Neural progenitor cell (in vitro differentiated cells): ENCODE data around the gene TXNRD3. TPM values are rescaled to one million over a fixed set of nuclear protein-coding genes. Genes with fewer than 3 reads are reported as not detected.

ENCODE experiments used
- DNase-seq: peaks from one replicate; pipeline ENCODE4 v3.0.0-alpha.2; 2016; ENCODE audit warnings: low spot score
- H2AFZ ChIP-seq: fragments of 200-600 bp; sonication (generic); replicated peaks from 2 replicates; pipeline ENCODE4 v1.6.1; 2016; ENCODE audit warnings: antibody characterized with exemption
- H3F3A ChIP-seq: fragments of 200-600 bp; sonication (generic); 2 replicates; pipeline ENCODE4 v1.6.1; 2016; ENCODE audit warnings: antibody characterized with exemption, low read depth
- H3K27ac ChIP-seq: fragments of 200-600 bp; sonication (generic); 2 replicates; pipeline ENCODE4 v1.5.1; 2016; ENCODE audit warnings: mild to moderate bottlenecking
- H3K27me3 ChIP-seq: fragments of 200-600 bp; sonication (generic); 2 replicates; pipeline ENCODE4 v1.6.1; 2016; ENCODE audit warnings: mild to moderate bottlenecking, moderate library complexity
- H3K36me3 ChIP-seq: fragments of 200-600 bp; sonication (generic); 2 replicates; pipeline ENCODE4 v1.5.1; 2016
- H3K4me1 ChIP-seq: fragments of 200-600 bp; sonication (generic); 2 replicates; pipeline ENCODE4 v1.6.1; 2016; ENCODE audit warnings: mixed run types
- H3K4me2 ChIP-seq: fragments of 200-600 bp; sonication (generic); 2 replicates; pipeline ENCODE4 v1.6.1; 2016
- H3K4me3 ChIP-seq: fragments of 200-600 bp; sonication (generic); 2 replicates; pipeline ENCODE4 v1.5.1; 2016
- H3K79me2 ChIP-seq: fragments of 200-600 bp; sonication (generic); 2 replicates; pipeline ENCODE4 v1.6.1; 2016; ENCODE audit warnings: low read depth
- H3K9ac ChIP-seq: fragments of 200-600 bp; sonication (generic); 2 replicates; pipeline ENCODE4 v1.6.1; 2016
- H3K9me3 ChIP-seq: fragments of 200-600 bp; sonication (generic); 2 replicates; pipeline ENCODE4 v1.5.1; 2016; ENCODE audit warnings: low read depth
- H4K20me1 ChIP-seq: fragments of 200-600 bp; sonication (generic); 2 replicates; pipeline ENCODE4 v1.6.1; 2016; ENCODE audit warnings: low read depth
- H3K27ac Mint-ChIP-seq: 3 replicates; pipeline ENCODE4 v1.8.0; 2021; ENCODE audit warnings: mixed read lengths
- H3K27me3 Mint-ChIP-seq: 2 replicates; pipeline ENCODE4 v1.8.0; 2022; ENCODE audit warnings: low read depth, mild to moderate bottlenecking, inconsistent platforms, moderate library complexity, mixed read lengths; ENCODE audit not compliant: insufficient read depth
- H3K36me3 Mint-ChIP-seq: 3 replicates; pipeline ENCODE4 v1.8.0; 2021; ENCODE audit warnings: mixed read lengths
- H3K4me1 Mint-ChIP-seq: 3 replicates; pipeline ENCODE4 v1.8.0; 2021; ENCODE audit warnings: mixed read lengths
- H3K4me3 Mint-ChIP-seq: 3 replicates; pipeline ENCODE4 v1.8.0; 2021; ENCODE audit warnings: mild to moderate bottlenecking, moderate library complexity, mixed read lengths
- H3K9me3 Mint-ChIP-seq: 3 replicates; pipeline ENCODE4 v1.8.0; 2020; ENCODE audit warnings: mixed read lengths
- EZH2 ChIP-seq: fragments of 200-600 bp; sonication (generic); IDR thresholded peaks from 2 replicates; pipeline ENCODE4 v1.6.1; 2017; ENCODE audit warnings: antibody characterized with exemption, mild to moderate bottlenecking, moderate library complexity
- EZH2phosphoT487 ChIP-seq: fragments of 200-600 bp; sonication (generic); IDR thresholded peaks from 2 replicates; pipeline ENCODE4 v1.6.1; 2017; ENCODE audit warnings: antibody characterized with exemption
- total RNA-seq: library from RNA; depleted of rRNA; stranded (reverse); fragments of >200 nt; gene quantifications from 2 replicates; pipeline ENCODE4 v1.2.3, GENCODE V29; 2015; ENCODE audit warnings: low replicate concordance
- TF ChIP-seq, protein P1 (sequence below): fragments of 200-600 bp; sonication (generic); IDR thresholded peaks from 2 replicates; pipeline ENCODE4 v1.5.1; 2017; ENCODE audit warnings: antibody characterized with exemption, mild to moderate bottlenecking

Gene TXNRD3
- total RNA-seq, 1 donor from 2014 or later = 10.3 TPM

DNA sequence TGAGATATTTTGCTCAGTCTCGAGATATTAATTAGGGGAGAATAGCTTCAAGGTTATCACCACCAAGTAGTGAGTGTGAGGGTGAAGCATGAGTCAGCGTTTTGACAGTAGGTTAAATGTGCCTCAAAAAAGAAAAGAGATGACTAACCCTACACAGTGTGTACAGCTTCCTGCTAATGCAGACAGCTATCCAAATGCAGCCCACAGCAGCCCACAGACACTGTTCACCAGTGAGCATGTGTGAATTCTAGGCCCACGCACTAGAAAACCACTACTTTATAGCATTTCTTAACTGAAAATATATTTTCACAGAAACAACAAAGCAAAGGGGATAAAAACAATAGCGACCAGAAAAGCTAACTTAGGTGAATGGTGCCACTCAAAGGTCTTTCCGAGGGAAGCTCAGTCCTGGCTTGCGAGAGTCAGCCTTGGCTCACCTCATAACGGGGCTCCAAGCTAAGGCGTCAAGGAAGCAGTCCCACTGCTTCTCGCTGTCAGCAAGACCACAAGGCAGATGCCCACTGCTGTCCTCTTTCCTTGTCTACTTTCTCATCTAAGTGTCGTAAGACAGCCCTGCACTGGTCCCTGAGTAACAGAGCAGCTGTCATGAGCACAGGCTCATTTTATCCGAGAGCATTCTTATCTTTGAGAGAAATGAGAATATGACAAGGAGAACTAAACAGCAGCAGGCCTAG is 47.6 kb downstream of the TXNRD3 start:
- Histone ChIP-seq H3K27ac (no peak overlapping the region), H3K9ac (no peak overlapping the region)
- no peak overlapping the region for H3K27ac Mint-ChIP-seq

DNA sequence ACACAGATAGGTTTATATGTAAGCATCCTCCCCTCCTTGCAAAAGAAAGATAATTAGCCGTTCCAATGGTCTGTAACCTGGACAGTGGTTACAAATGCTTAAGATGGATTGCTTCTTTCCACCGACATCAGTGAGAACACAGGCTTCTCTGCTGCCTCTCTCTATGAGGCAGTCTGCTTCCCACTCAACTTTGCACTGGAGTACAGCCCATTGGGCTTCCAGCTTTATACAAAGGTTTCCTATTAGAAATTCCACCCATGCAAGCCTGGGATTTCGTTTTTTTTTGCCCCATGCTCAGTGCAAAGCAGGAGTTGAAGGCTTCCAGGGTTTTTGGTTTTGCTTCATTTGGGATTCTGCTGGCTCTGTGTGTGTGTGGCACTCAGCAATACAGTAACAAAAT is 48.9 kb downstream of the TXNRD3 start:
- Histone ChIP-seq H3F3A (no peaks in the 10 kb centered on the region), H3K9me3 (no peaks in the 10 kb centered on the region), H3K4me2 (no peak overlapping the region), H3K27me3 (no peaks in the 10 kb centered on the region), H2AFZ (no peak overlapping the region), H3K36me3 (no peaks in the 10 kb centered on the region), H4K20me1 (no peaks in the 10 kb centered on the region), H3K79me2 (no peaks in the 10 kb centered on the region), H3K4me1 (no peaks in the 10 kb centered on the region), H3K4me3 (no peak overlapping the region), H3K9ac (no peak overlapping the region), H3K27ac (no peak overlapping the region)
- H3K27me3 Mint-ChIP-seq = peaks cover 2% of the 10 kb centered on the region
- H3K36me3 Mint-ChIP-seq = peaks cover 13% of the 10 kb centered on the region
- no peak for DNase-seq
- H3K27ac Mint-ChIP-seq = no peak overlapping the region
- H3K4me1 Mint-ChIP-seq = peaks cover 2% of the 10 kb centered on the region
- no peak overlapping the region for H3K4me3 Mint-ChIP-seq
- H3K9me3 Mint-ChIP-seq = no peaks in the 10 kb centered on the region
- TF ChIP-seq EZH2 (no peak), EZH2phosphoT487 (no peak)
- TF ChIP-seq, protein P1, sequence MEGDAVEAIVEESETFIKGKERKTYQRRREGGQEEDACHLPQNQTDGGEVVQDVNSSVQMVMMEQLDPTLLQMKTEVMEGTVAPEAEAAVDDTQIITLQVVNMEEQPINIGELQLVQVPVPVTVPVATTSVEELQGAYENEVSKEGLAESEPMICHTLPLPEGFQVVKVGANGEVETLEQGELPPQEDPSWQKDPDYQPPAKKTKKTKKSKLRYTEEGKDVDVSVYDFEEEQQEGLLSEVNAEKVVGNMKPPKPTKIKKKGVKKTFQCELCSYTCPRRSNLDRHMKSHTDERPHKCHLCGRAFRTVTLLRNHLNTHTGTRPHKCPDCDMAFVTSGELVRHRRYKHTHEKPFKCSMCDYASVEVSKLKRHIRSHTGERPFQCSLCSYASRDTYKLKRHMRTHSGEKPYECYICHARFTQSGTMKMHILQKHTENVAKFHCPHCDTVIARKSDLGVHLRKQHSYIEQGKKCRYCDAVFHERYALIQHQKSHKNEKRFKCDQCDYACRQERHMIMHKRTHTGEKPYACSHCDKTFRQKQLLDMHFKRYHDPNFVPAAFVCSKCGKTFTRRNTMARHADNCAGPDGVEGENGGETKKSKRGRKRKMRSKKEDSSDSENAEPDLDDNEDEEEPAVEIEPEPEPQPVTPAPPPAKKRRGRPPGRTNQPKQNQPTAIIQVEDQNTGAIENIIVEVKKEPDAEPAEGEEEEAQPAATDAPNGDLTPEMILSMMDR = no peak

More for the DNA sequence above, 47.6 kb downstream of the TXNRD3 start:
- H3K27me3 Mint-ChIP-seq = peaks cover 2% of the 10 kb centered on the region
- no peaks in the 10 kb centered on the region for H4K20me1 ChIP-seq
- no peak for DNase-seq
- H3K4me2 ChIP-seq = no peak overlapping the region
- H3K4me1 Mint-ChIP-seq = peaks cover 2% of the 10 kb centered on the region
- H3K4me3 ChIP-seq = no peak overlapping the region
- H3K27me3 ChIP-seq = no peaks in the 10 kb centered on the region
- H3K79me2 ChIP-seq = no peaks in the 10 kb centered on the region
- no peaks in the 10 kb centered on the region for H3K9me3 Mint-ChIP-seq
- peaks cover 13% of the 10 kb centered on the region for H3K36me3 Mint-ChIP-seq
- no peaks in the 10 kb centered on the region for H3K36me3 ChIP-seq
- H2AFZ ChIP-seq = no peak overlapping the region
- no peaks in the 10 kb centered on the region for H3K9me3 ChIP-seq
- no peaks in the 10 kb centered on the region for H3F3A ChIP-seq
- TF ChIP-seq, protein P1 = no peak
- no peak for TF ChIP-seq EZH2
- TF ChIP-seq EZH2phosphoT487 = no peak
- no peak overlapping the region for H3K4me3 Mint-ChIP-seq
- no peaks in the 10 kb centered on the region for H3K4me1 ChIP-seq

DNA sequence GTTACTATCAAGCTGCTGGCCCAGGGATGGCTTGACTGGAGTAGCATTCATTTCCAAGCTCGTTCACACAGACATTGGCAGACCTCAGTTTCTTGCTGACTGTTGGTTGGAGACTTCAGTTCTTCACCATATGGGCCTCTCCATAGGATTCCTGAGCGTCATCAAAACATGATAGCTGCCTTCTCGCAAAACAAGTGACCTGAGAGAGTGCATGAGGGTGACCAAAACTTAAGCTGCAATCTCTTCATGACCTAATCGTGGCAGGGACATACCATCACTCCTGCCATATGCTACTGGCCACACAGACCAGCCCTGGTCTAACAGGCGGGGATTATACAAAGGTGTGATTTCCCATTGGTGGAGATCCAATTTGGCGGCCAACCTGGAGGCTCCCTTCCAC is 50.2 kb downstream of the TXNRD3 start:
- Histone ChIP-seq H3K27me3 (no peaks in the 10 kb centered on the region), H3K27ac (no peak overlapping the region), H3K9me3 (no peaks in the 10 kb centered on the region), H3K4me2 (no peak overlapping the region), H3K4me1 (no peaks in the 10 kb centered on the region), H3K36me3 (no peaks in the 10 kb centered on the region), H4K20me1 (no peaks in the 10 kb centered on the region), H2AFZ (no peak overlapping the region), H3K79me2 (no peaks in the 10 kb centered on the region), H3K9ac (no peak overlapping the region), H3F3A (no peaks in the 10 kb centered on the region), H3K4me3 (no peak overlapping the region)
- Mint-ChIP-seq H3K9me3 (no peaks in the 10 kb centered on the region), H3K4me1 (peaks cover 2% of the 10 kb centered on the region), H3K36me3 (peaks cover 12% of the 10 kb centered on the region), H3K4me3 (no peak overlapping the region), H3K27me3 (peaks cover 2% of the 10 kb centered on the region), H3K27ac (no peak overlapping the region)
- DNase-seq = no peak
- TF ChIP-seq EZH2phosphoT487 = no peak
- TF ChIP-seq, protein P1 = no peak
- no peak for TF ChIP-seq EZH2
